NCI-H2029 treated with DMSO at 0.1 percent for 48 hours (cell line): ENCODE results near the gene BANK1.

Experiments used
- DNase-seq: peaks from one replicate; lab custom pipeline; 2025; lab: John Stamatoyannopoulos, UW

Gene BANK1

GRCh38 chr4:102027961-102028360, 237.4 kb downstream of the BANK1 start:
- DNase-seq, result no peak

- no peak for DNase-seq
These were observed 240.9 kb downstream of the BANK1 start for GRCh38 chr4:102031406-102031805.

- no peak for DNase-seq
These were observed 245.5 kb downstream of the BANK1 start for GRCh38 chr4:102036016-102036415.

- DNase-seq, result peak; percentile 29
These were observed 246.3 kb downstream of the BANK1 start for GRCh38 chr4:102036619-102037376.

- no peak for DNase-seq
These were observed 247.0 kb downstream of the BANK1 start for GRCh38 chr4:102037566-102037965.

- DNase-seq, result no peak
These were observed 252.6 kb downstream of the BANK1 start for GRCh38 chr4:102042871-102043802.

GRCh38 chr4:102047616-102048015, 257.1 kb downstream of the BANK1 start:
- no peak for DNase-seq

- DNase-seq, result no peak
These were observed 265.3 kb downstream of the BANK1 start for GRCh38 chr4:102055805-102056204.

- DNase-seq, result no peak
These were observed 266.6 kb downstream of the BANK1 start for GRCh38 chr4:102057122-102057521.

- no peak for DNase-seq
These were observed 270.6 kb downstream of the BANK1 start for GRCh38 chr4:102061133-102061532.

GRCh38 chr4:102064747-102065442, 274.4 kb downstream of the BANK1 start:
- DNase-seq, result no peak

GRCh38 chr4:102076622-102077021, 286.1 kb downstream of the BANK1 start:
- DNase-seq, result no peak

GRCh38 chr4:102080184-102080583, 289.7 kb downstream of the BANK1 start:
- no peak for DNase-seq

GRCh38 chr4:102089850-102090621, 299.5 kb downstream of the BANK1 start:
- DNase-seq, result no peak

GRCh38 chr4:102091656-102092055, 301.1 kb downstream of the BANK1 start:
- DNase-seq, result no peak

- no peak for DNase-seq
These were observed 304.0 kb downstream of the BANK1 start for GRCh38 chr4:102094481-102094880.

GRCh38 chr4:102103368-102103767, 312.8 kb downstream of the BANK1 start:
- DNase-seq, result no peak

GRCh38 chr4:102104278-102104677, 313.7 kb downstream of the BANK1 start:
- DNase-seq, result no peak

- no peak for DNase-seq
These were observed 315.5 kb downstream of the BANK1 start for GRCh38 chr4:102105983-102106382.

GRCh38 chr4:102114118-102114630, 323.6 kb downstream of the BANK1 start:
- DNase-seq, result no peak

- no peak for DNase-seq
These were observed 325.6 kb downstream of the BANK1 start for GRCh38 chr4:102116121-102116520.
